ENCODE data around the gene SPAG9. TPM values are rescaled to one million over a fixed set of nuclear protein-coding genes. Genes with fewer than 3 reads are reported as not detected.
A peak's percentile ranks its signal among the peaks of the same experiment; 100 is the strongest.

The SPAG9 gene
- total RNA-seq, 1 experiment from 2014 or later = 54.3 TPM

- Histone ChIP-seq H4K8ac (replicated peaks; ENCODE audit: insufficient read length, low read depth, low read length) (no peak overlapping the region), H3K4ac (ENCODE audit: low read depth, low read length) (no peak overlapping the region), H3K9me3 (ENCODE audit: control insufficient read depth, low read depth, low read length) (no peaks in the 10 kb centered on the region), H2BK120ac (ENCODE audit: low read depth, low read length, poor library complexity, severe bottlenecking) (no peak overlapping the region), H3K56ac (ENCODE audit: insufficient read length, low read depth, low read length) (no peak overlapping the region), H2BK12ac (ENCODE audit: insufficient read length, low read depth, low read length) (no peak overlapping the region), H2BK15ac (ENCODE audit: low read depth, low read length) (no peak overlapping the region), H4K20me1 (ENCODE audit: control insufficient read depth, insufficient read depth, insufficient read length) (no peaks in the 10 kb centered on the region), H3K79me1 (ENCODE audit: insufficient read depth, low read depth, low read length, poor library complexity, severe bottlenecking) (peaks cover 3% of the 10 kb centered on the region), H2BK20ac (ENCODE audit: low read depth, low read length, poor library complexity, severe bottlenecking) (no peak overlapping the region), H2AFZ (ENCODE audit: low read length) (no peak overlapping the region), H3K23ac (ENCODE audit: insufficient read length, low read depth, low read length) (no peak overlapping the region), H2BK5ac (ENCODE audit: insufficient read length, low read length) (no peak overlapping the region), H4K5ac (ENCODE audit: insufficient read length, low read depth, low read length) (no peak overlapping the region), H3K79me2 (ENCODE audit: insufficient read depth, low read length) (no peaks in the 10 kb centered on the region), H3K27ac (ENCODE audit: insufficient read length, low read depth, low read length) (no peak overlapping the region), H3K27me3 (ENCODE audit: insufficient read depth, low read length) (no peaks in the 10 kb centered on the region), H3K9ac (ENCODE audit: extremely low read depth, insufficient read length, low read length) (peak overlapping the region; percentile 44), H3K23me2 (ENCODE audit: insufficient read length, low read depth, low read length, poor library complexity, severe bottlenecking) (peaks cover 8% of the 10 kb centered on the region), H3K18ac (ENCODE audit: insufficient read length, low read depth, low read length) (no peak overlapping the region), H3K14ac (ENCODE audit: insufficient read depth, low read length) (no peak overlapping the region), H3K4me2 (ENCODE audit: insufficient read depth, insufficient read length, low read length) (peak overlapping the region; percentile 33), H3K4me1 (ENCODE audit: insufficient read depth, low read length) (no peaks in the 10 kb centered on the region), H3T11ph (ENCODE audit: low read length) (no peak overlapping the region), H2AK5ac (ENCODE audit: insufficient read length, low read length) (no peak overlapping the region), H4K91ac (ENCODE audit: insufficient read length, low read depth, low read length) (no peak overlapping the region)
- DNase-seq = no peak
- Mint-ChIP-seq H3K4me3 (peak overlapping the region; percentile 44 to 77), H3K36me3 (ENCODE audit: insufficient read depth in 1 of 3, low read depth in 3 of 3) (peaks cover 2 to 12% (median 2%) of the 10 kb centered on the region in 3 experiments; a peak in 4 of 7 replicates), H3K27ac (peak overlapping the region in 2 of 3 experiments; percentile 77 to 81; a peak in 2 of 7 replicates), H3K4me1 (peaks cover 23 to 45% of the 10 kb centered on the region in 2 experiments), H3K9me3 (no peaks in the 10 kb centered on the region), H3K27me3 (ENCODE audit: low read depth) (no peaks in the 10 kb centered on the region)
- no CpG with 5 or more reads among the region's 7 CpGs for WGBS (ENCODE audit: extremely low coverage, insufficient read length, low lambda C conversion rate)
- TF ChIP-seq CTCF (conservative IDR thresholded peaks at IDR 0.05) = no peak
Measured at GRCh38 chr17:51044976-51045375, 75.7 kb downstream of the SPAG9 start.

All from H9 (cell line).